GM21447 (cell line): ENCODE data around the gene SDF4.
"Not testable (repeated sequence)": the region's sequence is repeated elsewhere in the genome, so short reads cannot be mapped to it uniquely, and the experiment has no call there.

Experiments
- ATAC-seq: cut with Tn5 transposase; IDR thresholded peaks from one replicate; pipeline ENCODE4 v1.9.1; 2021; ENCODE audit not compliant: unreplicated experiment

SDF4 gene

GRCh38 chr1:1181129-1181937, 50.5 kb downstream of the SDF4 start:
- no peak for ATAC-seq

GRCh38 chr1:1179983-1180861, 51.6 kb downstream of the SDF4 start:
- ATAC-seq, result no peak

- no peak for ATAC-seq
These were observed 52.3 kb downstream of the SDF4 start for GRCh38 chr1:1179346-1179982.

- ATAC-seq, result no peak
These were observed 52.9 kb downstream of the SDF4 start for GRCh38 chr1:1178794-1179331.

- ATAC-seq, result no peak
These were observed 54.2 kb downstream of the SDF4 start for GRCh38 chr1:1177452-1178206.

GRCh38 chr1:1176931-1177330, 54.9 kb downstream of the SDF4 start:
- no peak for ATAC-seq

GRCh38 chr1:1176063-1176761, 55.6 kb downstream of the SDF4 start:
- ATAC-seq, result not testable (repeated sequence)

GRCh38 chr1:1175221-1176062, 56.4 kb downstream of the SDF4 start:
- ATAC-seq, result no peak

GRCh38 chr1:1173793-1174415, 57.9 kb downstream of the SDF4 start, which contains the start of gene TTLL10:
Gene TTLL10, plus strand, starts transcription at chr1:1173880. Its CDS starts 5,336 bp downstream, at chr1:1179216.
- no peak for ATAC-seq

- no peak for ATAC-seq
These were observed 58.6 kb downstream of the SDF4 start for GRCh38 chr1:1173061-1173792.

GRCh38 chr1:1171546-1172340, 60.1 kb downstream of the SDF4 start:
- no peak for ATAC-seq

- no peak for ATAC-seq
These were observed 60.6 kb downstream of the SDF4 start for GRCh38 chr1:1171161-1171545.

GRCh38 chr1:1170215-1171091, 61.3 kb downstream of the SDF4 start:
- no peak for ATAC-seq

GRCh38 chr1:1169429-1170214, 62.2 kb downstream of the SDF4 start:
- no peak for ATAC-seq
